GM12878 (cell line): ENCODE data around the gene TCEAL1. TPM values are rescaled to one million over a fixed set of nuclear protein-coding genes. Genes with fewer than 3 reads are reported as not detected.
A peak's percentile ranks its signal among the peaks of the same experiment; 100 is the strongest.

Experiments used
- ATAC-seq: fragments of 200-7000 bp; cut with Tn5 transposase; 3 replicates; pipeline ENCODE4 v1.9.1; 2020; ENCODE audit warnings: mild to moderate bottlenecking, moderate library complexity
- BruUV-seq: library from RNA; stranded (reverse); fragments of 400-500 nt; replicated peaks from 2 replicates; lab custom pipeline; 2021; lab: Mats Ljungman, UMichigan
- CTCF ChIA-PET: fragments of 300-600 bp; sonication (Branson Sonifier 250); formaldehyde crosslinking; extraction: SDS; loops from one replicate; lab custom pipeline; 2021; ENCODE audit warnings: inconsistent platforms; lab: Yijun Ruan, JAX
- POLR2A ChIA-PET: fragments of 350-600 bp; formaldehyde crosslinking; extraction: SDS; loops from one replicate; lab custom pipeline; 2021; ENCODE audit warnings: inconsistent platforms; lab: Charles Lee
- RAD21 ChIA-PET: fragments of 300-600 bp; sonication (Branson Sonifier 250); formaldehyde crosslinking; loops from one replicate; lab custom pipeline; 2023; ENCODE audit warnings: antibody characterized with exemption; ENCODE audit not compliant: unreplicated experiment; lab: Charles Lee
- SMC1A ChIA-PET: fragments of 300-600 bp; sonication (Branson Sonifier 250); formaldehyde crosslinking; loops from one replicate; lab custom pipeline; 2023; ENCODE audit not compliant: unreplicated experiment, uncharacterized antibody; lab: Charles Lee
- DNase-seq: peaks from one replicate; pipeline ENCODE4 v3.0.0-alpha.2; 2011; ENCODE audit warnings: low read depth, low spot score
- FAIRE-seq: peaks from 3 replicates; lab custom pipeline; 2011; peaks lifted over from hg19 to GRCh38; lab: Jason Lieb, UNC
- H2AFZ ChIP-seq: 2 replicates; pipeline ENCODE4 v1.6.0; 2011; ENCODE audit warnings: low read depth, low read length, control low read depth; ENCODE audit not compliant: control insufficient read depth
- H3K27ac ChIP-seq: 2 replicates; pipeline ENCODE4 v1.5.1; 2011; ENCODE audit warnings: control low read depth; ENCODE audit not compliant: control insufficient read depth, insufficient read depth
- H3K27me3 ChIP-seq, 2 experiments: replicated peaks in 1 of 2; 2 replicates each; pipeline versions ENCODE4 v1.6.0 to v1.6.1; 2011; ENCODE audit warnings: low read length in 1 of 2; ENCODE audit not compliant: control insufficient read depth in 2 of 2, insufficient read depth in 2 of 2
- H3K36me3 ChIP-seq, 2 experiments: 2 replicates each; pipeline ENCODE4 v1.5.1; 2011; ENCODE audit warnings: low read length in 1 of 2; ENCODE audit not compliant: control insufficient read depth in 2 of 2, insufficient read depth in 2 of 2
- H3K4me1 ChIP-seq: 2 replicates; pipeline ENCODE4 v1.6.1; 2011; ENCODE audit warnings: mild to moderate bottlenecking, low read length, moderate library complexity, mixed read lengths; ENCODE audit not compliant: control insufficient read depth, insufficient read depth
- H3K4me2 ChIP-seq: 2 replicates; pipeline ENCODE4 v1.6.0; 2011; ENCODE audit warnings: control low read depth; ENCODE audit not compliant: control insufficient read depth, insufficient read depth
- H3K4me3 ChIP-seq: fragments of 200-600 bp; sonication (generic); 2 replicates; pipeline ENCODE4 v1.5.1; 2016
- H3K79me2 ChIP-seq: 2 replicates; pipeline ENCODE4 v1.6.0; 2011; ENCODE audit warnings: low read length; ENCODE audit not compliant: control insufficient read depth, insufficient read depth
- H3K9ac ChIP-seq: 2 replicates; pipeline ENCODE4 v1.8.0; 2011; ENCODE audit warnings: low read length, control low read depth, mixed read lengths; ENCODE audit not compliant: control insufficient read depth, insufficient read depth
- H3K9me3 ChIP-seq: replicated peaks from 3 replicates; pipeline ENCODE4 v1.5.1; 2011; ENCODE audit warnings: mild to moderate bottlenecking, low read length; ENCODE audit not compliant: control insufficient read depth, insufficient read depth
- H4K20me1 ChIP-seq: 2 replicates; pipeline ENCODE4 v1.6.0; 2011; ENCODE audit not compliant: control insufficient read depth, insufficient read depth
- E4F1 ChIP-seq: fragments of 450-650 bp; IDR thresholded peaks from 2 replicates; pipeline ENCODE4 v1.6.1; 2018; ENCODE audit warnings: borderline replicate concordance, mild to moderate bottlenecking; ENCODE audit not compliant: partially characterized antibody
- EP300 ChIP-seq, 2 experiments: fragments of 150-350 bp in 1 of 2; IDR thresholded peaks; 2 replicates each; pipeline ENCODE4 v1.6.1; 2011 to 2012; ENCODE audit warnings: low read depth in 2 of 2, low read length in 2 of 2, borderline replicate concordance in 1 of 2, improper control_type of control experiment in 1 of 2, inconsistent platforms in 1 of 2; ENCODE audit not compliant: control insufficient read depth in 1 of 2
- FOS ChIP-seq: IDR thresholded peaks from 3 replicates; pipeline ENCODE4 v1.6.1; 2011; ENCODE audit warnings: borderline replicate concordance; ENCODE audit not compliant: insufficient read length; ENCODE audit errors: extremely low read depth
- HCFC1 ChIP-seq: fragments of 150-350 bp; IDR thresholded peaks from 2 replicates; pipeline ENCODE4 v1.6.1; 2014; ENCODE audit warnings: low read length
- HDGF ChIP-seq: fragments of 450-650 bp; IDR thresholded peaks from 2 replicates; pipeline ENCODE4 v1.6.1; 2016; ENCODE audit warnings: antibody characterized with exemption
- MAX ChIP-seq: IDR thresholded peaks from 2 replicates; pipeline ENCODE4 v1.6.1; 2012; ENCODE audit warnings: low read depth, low read length, improper control_type of control experiment
- NBN ChIP-seq: fragments of 450-650 bp; IDR thresholded peaks from 2 replicates; pipeline ENCODE4 v1.6.1; 2016
- NRF1 ChIP-seq: conservative IDR thresholded peaks from 2 replicates; pipeline ENCODE4 v1.6.1; 2011; ENCODE audit warnings: mild to moderate bottlenecking, low read depth, low read length, improper control_type of control experiment
- POLR2A ChIP-seq: IDR thresholded peaks from 2 replicates; pipeline ENCODE4 v1.6.1; 2011; ENCODE audit warnings: low read depth, mild to moderate bottlenecking, low read length
- RAD21 ChIP-seq: IDR thresholded peaks from 2 replicates; pipeline ENCODE4 v1.6.1; 2011; ENCODE audit warnings: mild to moderate bottlenecking, low read depth, low read length, moderate library complexity; ENCODE audit not compliant: insufficient read depth
- RUNX3 ChIP-seq: IDR thresholded peaks from 2 replicates; pipeline ENCODE4 v1.6.1; 2012; ENCODE audit warnings: low read length, inconsistent platforms
- WRNIP1 ChIP-seq: IDR thresholded peaks from 2 replicates; pipeline ENCODE4 v1.6.1; 2011; ENCODE audit warnings: low read depth, low read length, improper control_type of control experiment, borderline replicate concordance
- ZBTB33 ChIP-seq: fragments of 450-650 bp; IDR thresholded peaks from 2 replicates; pipeline ENCODE4 v1.6.1; 2017; ENCODE audit warnings: mild to moderate bottlenecking
- ZNF207 ChIP-seq: fragments of 450-650 bp; IDR thresholded peaks from 2 replicates; pipeline ENCODE4 v1.6.1; 2014; ENCODE audit warnings: antibody characterized with exemption, mild to moderate bottlenecking, borderline replicate concordance
- ZNF24 ChIP-seq: fragments of 450-650 bp; IDR thresholded peaks from 2 replicates; pipeline ENCODE4 v1.6.1; 2017; ENCODE audit warnings: antibody characterized with exemption, mild to moderate bottlenecking
- ZNF274 ChIP-seq: IDR thresholded peaks from one replicate; pipeline ENCODE4 v1.8.0; 2011; ENCODE audit not compliant: insufficient read length, insufficient read depth
- ZNF687 ChIP-seq: fragments of 450-650 bp; IDR thresholded peaks from 2 replicates; pipeline ENCODE4 v1.6.1; 2017; ENCODE audit warnings: mild to moderate bottlenecking, moderate library complexity
- WGBS: methylation state at CpG from one replicate; pipeline ENCODE4 v1.1.6; 2016; ENCODE audit warnings: low lambda C conversion rate; ENCODE audit not compliant: insufficient replicate concordance, insufficient coverage; ENCODE audit errors: missing lambda C conversion rate; 5-methylcytosine and 5-hydroxymethylcytosine counted together
- in situ Hi-C: fragments of 300-500 bp; cut with MboI; formaldehyde crosslinking; loops from 9 replicates; pipeline ENCODE4 v1.14.3; 2018; ENCODE audit warnings: mixed read lengths
- intact Hi-C: fragments of 100-400 bp; cut with micrococcal nuclease; formaldehyde crosslinking; loops from one replicate; pipeline ENCODE4 v1.14.2; 2022; ENCODE audit not compliant: unreplicated experiment
- polyA plus RNA-seq, 11 experiments: library from polyadenylated mRNA; depleted of rRNA in 4 of 11; unstranded in 6 of 11; stranded (reverse) in 5 of 11; fragments of >200 nt; fragmentation: Nextera tagmentation in 4 of 11; fragmentation: Illumina TruSeq in 1 of 11; extraction: Ambion mirVana in 4 of 11; extraction: Trizol in 1 of 11; gene quantifications; 1 replicate in 1 of 11; 2 replicates in 10 of 11; pipeline versions ENCODE4 v1.2.1 to v1.2.3, GENCODE V29; 2011 to 2016; ENCODE audit warnings: inconsistent platforms in 2 of 11, missing spikeins in 2 of 11, low read depth in 1 of 11
- total RNA-seq, 4 experiments: library from RNA; depleted of rRNA in 3 of 4; stranded (reverse); fragments of >200 nt in 3 of 4; fragmentation: Illumina TruSeq in 1 of 4; extraction: Trizol in 1 of 4; gene quantifications; 2 replicates each; pipeline versions ENCODE4 v1.2.1 to v1.2.3, GENCODE V29; 2013 to 2021

TCEAL1 gene
- total and polyA plus RNA-seq, 10 of the 15 experiments (the other 5 are each of a cell fraction or from before 2014, with no cell fraction given): 10.1 to 24.3 (median 17.8) TPM

- POLR2A ChIA-PET: interaction anchor here (0.6 to 1.0 kb wide), 3 partner anchors 22 to 57 kb away, joined by 3 to 4 read pairs (median 3); partner anchors contain the start of gene TCEAL3
- peak overlapping the region; percentile 60 for H3K4me3 ChIP-seq
- H3K36me3 ChIP-seq: no peaks in the 10 kb centered on the region
- CTCF ChIA-PET: interaction anchor here (0.7 to 1.8 kb wide), 10 partner anchors 9 to 289 kb away, joined by 3 to 5 read pairs (median 4); no protein-coding TSS in a partner anchor
- H3K4me1 ChIP-seq: no peaks in the 10 kb centered on the region
- no peaks in the 10 kb centered on the region for H3K27me3 ChIP-seq
- H3K27ac ChIP-seq: no peak overlapping the region
- intact Hi-C loops: no loop called here
- FAIRE-seq (no peak), DNase-seq (no peak), ATAC-seq (no peak)
- H3K4me2 ChIP-seq: peak overlapping the region; percentile 15
- in situ Hi-C loops: no loop called here
- RAD21 ChIA-PET: interaction anchor here (1.1 kb wide), 1 partner anchor 97 kb away, joined by 6 read pairs; no protein-coding TSS in a partner anchor
- H3K9me3 ChIP-seq: no peaks in the 10 kb centered on the region
- TF ChIP-seq E4F1: no peak
- TF ChIP-seq FOS: no peak
- no peak for TF ChIP-seq RUNX3
- no peak for TF ChIP-seq WRNIP1
- TF ChIP-seq NRF1: no peak
- TF ChIP-seq ZNF207: no peak
- no peak for TF ChIP-seq NBN
- TF ChIP-seq HDGF: no peak
- no peak for TF ChIP-seq ZNF687
- no peak for TF ChIP-seq HCFC1
- TF ChIP-seq RAD21: no peak
- TF ChIP-seq ZNF274: no peak
- no peak for TF ChIP-seq POLR2A
- no peak for TF ChIP-seq ZNF24
- no peak for TF ChIP-seq MAX
- TF ChIP-seq EP300 (IDR thresholded peaks at IDR 0.05; ENCODE audit: borderline replicate concordance in 1 of 2, control insufficient read depth in 1 of 2, low read depth in 2 of 2, low read length in 2 of 2): no peak
- TF ChIP-seq ZBTB33: no peak
- TSS peak; percentile 91 for BruUV-seq
- H3K9ac ChIP-seq: peak overlapping the region; percentile 59; the same call in 1 of the 2 replicates
- peak overlapping the region; percentile 86 for H2AFZ ChIP-seq
- no peaks in the 10 kb centered on the region for H3K79me2 ChIP-seq
- WGBS: 51% methylated on average over 6 of the region's 6 CpGs
- H4K20me1 ChIP-seq: no peaks in the 10 kb centered on the region
- SMC1A ChIA-PET: interaction anchor here (0.6 to 1.6 kb wide), 5 partner anchors 27 to 97 kb away, joined by 3 to 6 read pairs (median 3); no protein-coding TSS in a partner anchor
Measured at GRCh38 chrX:103630171-103630511, 1.4 kb downstream of the TCEAL1 start.
